K562 (cell line): ENCODE data around the gene SLC1A3.

Experiments
- CBFB ChIP-seq: sonication (generic); formaldehyde crosslinking; IDR thresholded peaks from 2 replicates; pipeline ENCODE4 v1.4.0; 2020; ENCODE audit warnings: mild to moderate bottlenecking, missing genetic modification reagents
- GATAD2B ChIP-seq: fragments of 450-650 bp; IDR thresholded peaks from 2 replicates; pipeline ENCODE4 v1.6.1; 2017; ENCODE audit warnings: mild to moderate bottlenecking, borderline replicate concordance
- SMC3 ChIP-seq: conservative IDR thresholded peaks from 2 replicates; pipeline ENCODE4 v1.6.1; 2011; ENCODE audit warnings: low read depth, low read length, improper control_type of control experiment; ENCODE audit not compliant: insufficient read depth
- TF ChIP-seq, protein P1 (sequence below), 3 experiments: IDR thresholded peaks in 2 of 3; conservative IDR thresholded peaks in 1 of 3; 2 replicates each; pipeline ENCODE4 v1.5.1; 2011 to 2012; ENCODE audit warnings: low read length in 3 of 3, mild to moderate bottlenecking in 3 of 3, control low read depth in 2 of 3, improper control_type of control experiment in 1 of 3, inconsistent platforms in 1 of 3, low read depth in 1 of 3, mixed read lengths in 1 of 3, moderate library complexity in 1 of 3; ENCODE audit not compliant: insufficient read depth in 2 of 3

DNA sequence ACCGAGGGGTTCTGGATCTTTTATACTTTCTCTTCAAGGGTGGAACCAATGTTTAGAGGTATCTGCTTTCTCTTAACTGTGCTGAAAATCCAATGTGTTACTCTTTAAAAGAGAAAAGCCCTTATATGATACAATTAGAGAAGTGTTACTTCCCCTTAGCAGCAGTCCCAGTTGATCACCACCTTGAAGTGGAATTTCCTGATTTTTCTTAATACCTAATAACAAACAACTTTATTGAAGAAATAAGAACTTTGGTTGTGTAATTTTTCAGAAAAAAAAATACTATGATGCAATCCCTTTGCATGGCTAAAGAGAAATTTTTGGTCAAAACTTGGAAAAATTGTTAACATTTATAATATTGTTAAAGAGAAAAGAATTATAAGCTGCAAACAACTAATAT is 24.7 kb downstream of the SLC1A3 start:
- TF ChIP-seq SMC3 (no peak), CBFB (CRISPR knock-in tag) (no peak), GATAD2B (no peak)
- TF ChIP-seq, protein P1, sequence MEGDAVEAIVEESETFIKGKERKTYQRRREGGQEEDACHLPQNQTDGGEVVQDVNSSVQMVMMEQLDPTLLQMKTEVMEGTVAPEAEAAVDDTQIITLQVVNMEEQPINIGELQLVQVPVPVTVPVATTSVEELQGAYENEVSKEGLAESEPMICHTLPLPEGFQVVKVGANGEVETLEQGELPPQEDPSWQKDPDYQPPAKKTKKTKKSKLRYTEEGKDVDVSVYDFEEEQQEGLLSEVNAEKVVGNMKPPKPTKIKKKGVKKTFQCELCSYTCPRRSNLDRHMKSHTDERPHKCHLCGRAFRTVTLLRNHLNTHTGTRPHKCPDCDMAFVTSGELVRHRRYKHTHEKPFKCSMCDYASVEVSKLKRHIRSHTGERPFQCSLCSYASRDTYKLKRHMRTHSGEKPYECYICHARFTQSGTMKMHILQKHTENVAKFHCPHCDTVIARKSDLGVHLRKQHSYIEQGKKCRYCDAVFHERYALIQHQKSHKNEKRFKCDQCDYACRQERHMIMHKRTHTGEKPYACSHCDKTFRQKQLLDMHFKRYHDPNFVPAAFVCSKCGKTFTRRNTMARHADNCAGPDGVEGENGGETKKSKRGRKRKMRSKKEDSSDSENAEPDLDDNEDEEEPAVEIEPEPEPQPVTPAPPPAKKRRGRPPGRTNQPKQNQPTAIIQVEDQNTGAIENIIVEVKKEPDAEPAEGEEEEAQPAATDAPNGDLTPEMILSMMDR (IDR thresholded peaks at IDR 0.05 in 2 of 3, conservative IDR thresholded peaks at IDR 0.05 in 1 of 3; ENCODE audit: insufficient read depth in 2 of 3, low read depth in 1 of 3, low read length in 3 of 3): no peak
